Keratinocyte (primary cell): ENCODE measurements around the gene BTNL3.

Experiments
- EZH2 ChIP-seq: IDR thresholded peaks from one replicate; pipeline ENCODE4 v1.6.1; 2012; ENCODE audit warnings: inconsistent platforms, mild to moderate bottlenecking, low read length, moderate library complexity
- TF ChIP-seq, protein P1 (sequence below), 3 experiments: IDR thresholded peaks in 1 of 3; conservative IDR thresholded peaks in 1 of 3; optimal IDR thresholded peaks in 1 of 3; 2 replicates in 2 of 3; 3 replicates in 1 of 3; pipeline versions ENCODE3 to v1.5.1; 2011; ENCODE audit warnings: low read length in 3 of 3, mild to moderate bottlenecking in 3 of 3, moderate library complexity in 2 of 3, control low read depth in 1 of 3, inconsistent platforms in 1 of 3; ENCODE audit not compliant: insufficient read depth in 2 of 3; ENCODE audit errors: extremely low read depth in 1 of 3

DNA sequence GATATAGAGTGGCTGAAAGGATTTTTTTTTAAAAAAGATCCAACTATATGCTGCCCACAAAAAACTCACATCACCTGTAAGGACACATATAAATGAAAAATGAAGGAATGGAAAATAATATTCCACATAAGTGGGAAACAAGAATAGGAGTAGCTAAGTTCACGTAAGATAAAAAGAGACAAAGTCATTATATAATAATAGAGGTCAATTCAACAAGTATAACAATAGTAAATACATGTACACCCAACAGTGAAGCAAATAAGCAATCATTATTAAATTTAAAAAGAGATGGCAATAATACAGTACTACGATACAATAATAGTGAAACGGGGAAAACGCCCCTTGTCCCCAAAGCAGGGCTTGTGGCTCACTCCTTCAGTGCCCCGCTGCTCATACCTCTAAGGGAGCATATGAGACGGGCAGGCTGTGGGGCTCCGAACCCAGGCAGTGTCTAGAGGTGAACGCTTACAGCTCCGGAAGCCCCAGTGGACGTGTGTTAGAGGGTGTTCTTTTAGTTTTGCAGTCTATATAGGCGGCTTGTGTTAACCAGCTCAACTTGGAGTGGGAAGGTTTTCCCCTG is 38.9 kb downstream of the BTNL3 start:
- TF ChIP-seq, protein P1, sequence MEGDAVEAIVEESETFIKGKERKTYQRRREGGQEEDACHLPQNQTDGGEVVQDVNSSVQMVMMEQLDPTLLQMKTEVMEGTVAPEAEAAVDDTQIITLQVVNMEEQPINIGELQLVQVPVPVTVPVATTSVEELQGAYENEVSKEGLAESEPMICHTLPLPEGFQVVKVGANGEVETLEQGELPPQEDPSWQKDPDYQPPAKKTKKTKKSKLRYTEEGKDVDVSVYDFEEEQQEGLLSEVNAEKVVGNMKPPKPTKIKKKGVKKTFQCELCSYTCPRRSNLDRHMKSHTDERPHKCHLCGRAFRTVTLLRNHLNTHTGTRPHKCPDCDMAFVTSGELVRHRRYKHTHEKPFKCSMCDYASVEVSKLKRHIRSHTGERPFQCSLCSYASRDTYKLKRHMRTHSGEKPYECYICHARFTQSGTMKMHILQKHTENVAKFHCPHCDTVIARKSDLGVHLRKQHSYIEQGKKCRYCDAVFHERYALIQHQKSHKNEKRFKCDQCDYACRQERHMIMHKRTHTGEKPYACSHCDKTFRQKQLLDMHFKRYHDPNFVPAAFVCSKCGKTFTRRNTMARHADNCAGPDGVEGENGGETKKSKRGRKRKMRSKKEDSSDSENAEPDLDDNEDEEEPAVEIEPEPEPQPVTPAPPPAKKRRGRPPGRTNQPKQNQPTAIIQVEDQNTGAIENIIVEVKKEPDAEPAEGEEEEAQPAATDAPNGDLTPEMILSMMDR (optimal IDR thresholded peaks at IDR 0.05 in 1 of 3, IDR thresholded peaks at IDR 0.05 in 1 of 3, conservative IDR thresholded peaks at IDR 0.05 in 1 of 3; ENCODE audit: extremely low read depth in 1 of 3, insufficient read depth in 2 of 3, low read length in 3 of 3) = no peak
- TF ChIP-seq EZH2 = no peak
